A549 (cell line): Measurements from ENCODE around the gene EIF4G3. TPM values are rescaled to one million over a fixed set of nuclear protein-coding genes. Genes with fewer than 3 reads are reported as not detected.

Source experiments
- ATAC-seq, 2 experiments: fragments of 200-7000 bp in 1 of 2; fragments of >200 bp in 1 of 2; cut with Nextera tagmentation in 1 of 2; cut with Tn5 transposase in 1 of 2; 3 replicates each; pipeline versions ENCODE4 v1.8.0 to v1.9.1; 2018 to 2020; ENCODE audit warnings: mild to moderate bottlenecking in 1 of 2, moderate library complexity in 1 of 2
- CTCF ChIA-PET: fragments of 300-600 bp; sonication (Branson Sonifier 250); formaldehyde crosslinking; extraction: SDS; loops from one replicate; lab custom pipeline; 2021; ENCODE audit warnings: antibody characterized with exemption, inconsistent platforms; lab: Yijun Ruan, JAX
- POLR2A ChIA-PET: fragments of 350-600 bp; formaldehyde crosslinking; extraction: SDS; loops from one replicate; lab custom pipeline; 2021; ENCODE audit warnings: antibody characterized with exemption, inconsistent platforms; lab: Yijun Ruan, JAX
- DNase-seq, 2 experiments: peaks; one replicate each; pipeline versions ENCODE4 v3.0.0 to v3.0.0-alpha.2; 2011 to 2016; ENCODE audit warnings: low read depth in 1 of 2, low spot score in 1 of 2
- FAIRE-seq: peaks from 2 replicates; lab custom pipeline; 2011; peaks lifted over from hg19 to GRCh38; lab: Jason Lieb, UNC
- H3K27ac ChIP-seq, 2 experiments: fragments of >200 bp; sonication (Bioruptor Twin); formaldehyde crosslinking; 3 replicates each; pipeline ENCODE4 v1.5.1; 2016 to 2017
- H3K4me1 ChIP-seq: fragments of >200 bp; sonication (Bioruptor Twin); formaldehyde crosslinking; 3 replicates; pipeline ENCODE4 v1.6.1; 2016
- H3K4me2 ChIP-seq: fragments of >200 bp; sonication (Bioruptor Twin); formaldehyde crosslinking; 3 replicates; pipeline ENCODE4 v1.6.1; 2016
- H3K4me3 ChIP-seq: fragments of >200 bp; sonication (Bioruptor Twin); formaldehyde crosslinking; 3 replicates; pipeline ENCODE4 v1.5.1; 2016
- H3K9me3 ChIP-seq: fragments of >200 bp; sonication (Bioruptor Twin); formaldehyde crosslinking; 3 replicates; pipeline ENCODE4 v1.6.1; 2016
- BHLHE40 ChIP-seq: IDR thresholded peaks from 2 replicates; pipeline ENCODE4 v1.6.1; 2012; ENCODE audit warnings: low read depth, low read length, inconsistent platforms
- CBX8 ChIP-seq: fragments of 200-600 bp; sonication (generic); IDR thresholded peaks from 2 replicates; pipeline ENCODE4 v1.6.1; 2016
- CEBPB ChIP-seq, 2 experiments: fragments of >200 bp in 1 of 2; sonication (Bioruptor Twin) in 1 of 2; formaldehyde crosslinking in 1 of 2; IDR thresholded peaks; 2 replicates each; pipeline ENCODE4 v1.6.1; 2012 to 2016
- CHD2 ChIP-seq: fragments of 150-350 bp; IDR thresholded peaks from 2 replicates; pipeline ENCODE4 v1.6.1; 2014; ENCODE audit warnings: low read length; ENCODE audit not compliant: partially characterized antibody
- EP300 ChIP-seq, 2 experiments: fragments of >200 bp; sonication (Bioruptor Twin); formaldehyde crosslinking; IDR thresholded peaks; 2 replicates in 1 of 2; 3 replicates in 1 of 2; pipeline ENCODE4 v1.6.1; 2016 to 2017
- FOSB ChIP-seq: fragments of 250-450 bp; sonication (Bioruptor Pico); IDR thresholded peaks from 2 replicates; pipeline ENCODE4 v1.5.0; 2020; ENCODE audit warnings: mild to moderate bottlenecking, moderate library complexity
- FOXS1 ChIP-seq: fragments of 250-450 bp; sonication (Bioruptor Pico); IDR thresholded peaks from 2 replicates; pipeline ENCODE4 v1.5.0; 2020; ENCODE audit warnings: mild to moderate bottlenecking, moderate library complexity
- GATA3 ChIP-seq: IDR thresholded peaks from 2 replicates; pipeline ENCODE4 v1.6.1; 2012; ENCODE audit warnings: borderline replicate concordance
- HEYL ChIP-seq: fragments of 250-450 bp; sonication (Bioruptor Pico); IDR thresholded peaks from 2 replicates; pipeline ENCODE4 v1.8.0; 2021; ENCODE audit warnings: mild to moderate bottlenecking, moderate library complexity
- HOXA7 ChIP-seq: fragments of 250-450 bp; sonication (Bioruptor Pico); IDR thresholded peaks from 2 replicates; pipeline ENCODE4 v1.5.0; 2020; ENCODE audit warnings: mild to moderate bottlenecking, moderate library complexity
- HOXB5 ChIP-seq: fragments of 250-450 bp; sonication (Bioruptor Pico); IDR thresholded peaks from 2 replicates; pipeline ENCODE4 v1.5.0; 2020; ENCODE audit warnings: mild to moderate bottlenecking, moderate library complexity
- JUN ChIP-seq, 2 experiments: fragments of >200 bp; sonication (Bioruptor Twin); formaldehyde crosslinking; IDR thresholded peaks; 2 replicates in 1 of 2; 3 replicates in 1 of 2; pipeline ENCODE4 v1.6.1; 2016 to 2017
- MAFK ChIP-seq: fragments of 450-650 bp; IDR thresholded peaks from 2 replicates; pipeline ENCODE4 v1.6.1; 2014; ENCODE audit not compliant: partially characterized antibody
- MAZ ChIP-seq: fragments of 150-350 bp; IDR thresholded peaks from 2 replicates; pipeline ENCODE4 v1.6.1; 2014; ENCODE audit warnings: antibody characterized with exemption, low read depth, low read length, borderline replicate concordance
- NFE2L2 ChIP-seq: fragments of 150-350 bp; conservative IDR thresholded peaks from 2 replicates; pipeline ENCODE4 v1.6.1; 2014; ENCODE audit warnings: low read length
- NPAS2 ChIP-seq: fragments of 250-450 bp; sonication (Bioruptor Pico); IDR thresholded peaks from 2 replicates; pipeline ENCODE4 v1.8.0; 2022; ENCODE audit warnings: mild to moderate bottlenecking, moderate library complexity, borderline replicate concordance
- NR3C1 ChIP-seq: fragments of >200 bp; sonication (Bioruptor Twin); formaldehyde crosslinking; IDR thresholded peaks from 3 replicates; pipeline ENCODE4 v1.6.1; 2017
- POLR2AphosphoS2 ChIP-seq: conservative IDR thresholded peaks from 2 replicates; pipeline ENCODE4 v1.6.1; 2012; ENCODE audit warnings: low read length, improper control_type of control experiment, inconsistent platforms
- RNF2 ChIP-seq: fragments of 200-600 bp; sonication (generic); IDR thresholded peaks from 2 replicates; pipeline ENCODE4 v1.6.1; 2016; ENCODE audit warnings: low read depth, mild to moderate bottlenecking, antibody characterized with exemption, moderate library complexity, borderline replicate concordance
- TP53 ChIP-seq: fragments of 250-450 bp; sonication (Bioruptor Pico); IDR thresholded peaks from 2 replicates; pipeline ENCODE4 v1.5.0; 2021; ENCODE audit warnings: mild to moderate bottlenecking, moderate library complexity
- ZNF302 ChIP-seq: fragments of 250-450 bp; sonication (Bioruptor Pico); IDR thresholded peaks from 2 replicates; pipeline ENCODE4 v1.9.0; 2021; ENCODE audit warnings: inconsistent platforms, mild to moderate bottlenecking, moderate library complexity
- WGBS: methylation state at CpG from one replicate; pipeline ENCODE4 v1.1.6; 2017; ENCODE audit errors: missing lambda C conversion rate; 5-methylcytosine and 5-hydroxymethylcytosine counted together
- polyA plus RNA-seq, 4 experiments: library from polyadenylated mRNA; depleted of rRNA in 3 of 4; stranded (reverse); fragments of >200 nt; fragmentation: RNase III in 1 of 4; extraction: RNeasy Plus Mini Kit Qiagen cat#74134 plus additional on column Dnase treatment in 1 of 4; gene quantifications; 2 replicates in 3 of 4; 3 replicates in 1 of 4; pipeline ENCODE4 v1.2.3, GENCODE V29; 2011 to 2017
- TF ChIP-seq, protein P1 (sequence below): fragments of 450-650 bp; IDR thresholded peaks from 2 replicates; pipeline ENCODE4 v1.6.1; 2014; ENCODE audit warnings: antibody characterized with exemption
- TF ChIP-seq, protein P2 (sequence below): IDR thresholded peaks from 2 replicates; pipeline ENCODE4 v1.6.1; 2012
- TF ChIP-seq, protein P3 (sequence below): fragments of >200 bp; sonication (Bioruptor Twin); formaldehyde crosslinking; IDR thresholded peaks from 3 replicates; pipeline ENCODE4 v1.6.1; 2016
- TF ChIP-seq, protein P4 (sequence below): fragments of 250-450 bp; sonication (Bioruptor Pico); IDR thresholded peaks from 2 replicates; pipeline ENCODE4 v1.5.0; 2020; ENCODE audit warnings: low read depth, mild to moderate bottlenecking, moderate library complexity
- TF ChIP-seq, protein P5 (sequence below): fragments of >200 bp; sonication (Bioruptor Twin); formaldehyde crosslinking; IDR thresholded peaks from 3 replicates; pipeline ENCODE4 v1.5.1; 2016

EIF4G3 gene
- polyA plus RNA-seq, 2 of the 4 experiments (the other 2 are of a cell fraction): 25.0 to 51.3 TPM

DNA sequence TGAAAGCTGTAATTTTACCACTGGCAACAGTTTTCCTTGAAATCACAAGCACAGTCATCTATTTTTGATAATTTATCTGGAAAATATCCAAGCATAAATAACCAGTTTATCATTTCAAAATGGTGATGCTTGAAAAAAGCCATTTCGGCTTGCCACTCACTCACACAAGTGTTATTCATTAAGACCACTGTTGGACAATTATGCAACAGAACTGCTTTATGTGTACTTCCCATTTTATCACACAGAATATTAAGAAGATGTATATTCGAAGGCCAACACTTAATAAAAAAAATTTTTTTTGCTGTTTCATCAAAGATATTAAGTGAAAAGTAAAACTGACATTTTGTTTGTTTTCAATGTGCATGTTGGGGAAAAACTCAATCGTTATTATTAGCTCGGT lies 62.3 kb downstream of the EIF4G3 start:
- 92% methylated on average over 4 of the region's 4 CpGs for WGBS
- TF ChIP-seq, protein P1, sequence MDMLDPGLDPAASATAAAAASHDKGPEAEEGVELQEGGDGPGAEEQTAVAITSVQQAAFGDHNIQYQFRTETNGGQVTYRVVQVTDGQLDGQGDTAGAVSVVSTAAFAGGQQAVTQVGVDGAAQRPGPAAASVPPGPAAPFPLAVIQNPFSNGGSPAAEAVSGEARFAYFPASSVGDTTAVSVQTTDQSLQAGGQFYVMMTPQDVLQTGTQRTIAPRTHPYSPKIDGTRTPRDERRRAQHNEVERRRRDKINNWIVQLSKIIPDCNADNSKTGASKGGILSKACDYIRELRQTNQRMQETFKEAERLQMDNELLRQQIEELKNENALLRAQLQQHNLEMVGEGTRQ: no peak
- TF ChIP-seq NFE2L2 (no peak), FOSB (no peak), TP53 (CRISPR knock-in tag) (no peak), HOXB5 (CRISPR knock-in tag) (no peak), GATA3 (no peak), EP300 (IDR thresholded peaks at IDR 0.05) (no peak), HEYL (no peak), CEBPB (IDR thresholded peaks at IDR 0.05) (no peak), RNF2 (no peak)
- TF ChIP-seq, protein P2, sequence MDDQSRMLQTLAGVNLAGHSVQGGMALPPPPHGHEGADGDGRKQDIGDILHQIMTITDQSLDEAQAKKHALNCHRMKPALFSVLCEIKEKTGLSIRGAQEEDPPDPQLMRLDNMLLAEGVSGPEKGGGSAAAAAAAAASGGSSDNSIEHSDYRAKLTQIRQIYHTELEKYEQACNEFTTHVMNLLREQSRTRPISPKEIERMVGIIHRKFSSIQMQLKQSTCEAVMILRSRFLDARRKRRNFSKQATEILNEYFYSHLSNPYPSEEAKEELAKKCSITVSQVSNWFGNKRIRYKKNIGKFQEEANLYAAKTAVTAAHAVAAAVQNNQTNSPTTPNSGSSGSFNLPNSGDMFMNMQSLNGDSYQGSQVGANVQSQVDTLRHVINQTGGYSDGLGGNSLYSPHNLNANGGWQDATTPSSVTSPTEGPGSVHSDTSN: no peak
- TF ChIP-seq, protein P3, sequence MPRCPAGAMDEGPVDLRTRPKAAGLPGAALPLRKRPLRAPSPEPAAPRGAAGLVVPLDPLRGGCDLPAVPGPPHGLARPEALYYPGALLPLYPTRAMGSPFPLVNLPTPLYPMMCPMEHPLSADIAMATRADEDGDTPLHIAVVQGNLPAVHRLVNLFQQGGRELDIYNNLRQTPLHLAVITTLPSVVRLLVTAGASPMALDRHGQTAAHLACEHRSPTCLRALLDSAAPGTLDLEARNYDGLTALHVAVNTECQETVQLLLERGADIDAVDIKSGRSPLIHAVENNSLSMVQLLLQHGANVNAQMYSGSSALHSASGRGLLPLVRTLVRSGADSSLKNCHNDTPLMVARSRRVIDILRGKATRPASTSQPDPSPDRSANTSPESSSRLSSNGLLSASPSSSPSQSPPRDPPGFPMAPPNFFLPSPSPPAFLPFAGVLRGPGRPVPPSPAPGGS: no peak
- Histone ChIP-seq H3K27ac (no peak overlapping the region), H3K4me2 (no peak overlapping the region), H3K9me3 (no peaks in the 10 kb centered on the region), H3K4me1 (peaks cover 23% of the 10 kb centered on the region), H3K4me3 (no peak overlapping the region)
- POLR2A ChIA-PET: no interaction called here
- no peak for ATAC-seq
- CTCF ChIA-PET: no interaction called here
- FAIRE-seq: no peak
- no peak for DNase-seq

DNA sequence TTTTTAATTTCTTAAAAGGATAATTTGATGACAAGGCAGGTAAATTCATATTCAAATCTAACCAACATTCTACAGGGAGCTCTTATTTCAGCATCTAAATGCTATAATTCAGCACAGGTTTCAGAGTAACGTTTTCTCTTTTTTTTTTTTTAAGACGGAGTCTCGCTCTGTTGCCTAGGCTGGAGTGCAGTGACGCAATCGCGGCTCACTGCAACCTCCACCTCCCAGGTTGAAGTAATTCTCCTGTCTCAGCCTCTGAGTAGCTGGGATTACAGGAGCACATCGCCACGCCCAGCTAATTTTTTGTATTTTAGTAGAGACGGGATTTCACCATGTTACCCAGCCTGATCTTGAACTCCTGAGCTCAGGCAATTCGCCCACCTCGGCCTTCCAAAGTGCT lies 66.5 kb downstream of the EIF4G3 start:
- DNase-seq: no peak
- ChIA-PET POLR2A (no interaction called here), CTCF (interaction anchor here (0.7 kb wide), 1 partner anchor 85 kb away, joined by 4 read pairs; no protein-coding TSS in a partner anchor)
- H3K27ac ChIP-seq: no peak overlapping the region
- no peak overlapping the region for H3K4me2 ChIP-seq
- no peaks in the 10 kb centered on the region for H3K9me3 ChIP-seq
- WGBS: 93% methylated on average over 11 of the region's 11 CpGs
- no peak for ATAC-seq
- no peak overlapping the region for H3K4me3 ChIP-seq
- TF ChIP-seq CEBPB (IDR thresholded peaks at IDR 0.05) (peak; percentile 12 to 43; a peak in 1 of 4 replicates), POLR2AphosphoS2 (no peak)
- FAIRE-seq: no peak
- H3K4me1 ChIP-seq: peaks cover 6% of the 10 kb centered on the region; the same call in 2 of the 3 replicates

DNA sequence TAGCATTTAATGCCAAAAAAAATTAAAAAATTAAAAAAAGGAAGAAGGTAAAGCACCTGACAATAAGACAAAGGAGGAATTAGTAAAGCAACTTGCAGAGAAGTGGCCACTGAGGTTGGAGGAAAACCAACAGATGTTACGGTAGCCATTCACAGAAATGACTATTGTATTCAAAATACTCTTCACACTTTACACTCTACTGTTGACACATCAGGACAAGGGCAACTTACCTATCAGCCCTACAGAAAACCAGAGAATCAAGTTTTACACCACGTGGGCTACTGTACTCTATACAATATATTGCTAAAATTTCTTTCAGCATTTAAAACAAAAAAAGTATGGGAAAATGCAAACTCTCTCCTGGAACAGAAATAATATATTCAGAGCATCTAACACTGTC lies 70.0 kb downstream of the EIF4G3 start:
- 89% methylated on average over 2 of the region's 2 CpGs for WGBS
- DNase-seq: no peak
- FAIRE-seq: no peak
- ChIA-PET POLR2A (no interaction called here), CTCF (no interaction called here)
- H3K4me2 ChIP-seq: no peak overlapping the region
- no peak overlapping the region for H3K27ac ChIP-seq
- no peak for TF ChIP-seq ZNF302
- no peaks in the 10 kb centered on the region for H3K4me1 ChIP-seq
- ATAC-seq: no peak
- no peak overlapping the region for H3K4me3 ChIP-seq
- no peaks in the 10 kb centered on the region for H3K9me3 ChIP-seq

DNA sequence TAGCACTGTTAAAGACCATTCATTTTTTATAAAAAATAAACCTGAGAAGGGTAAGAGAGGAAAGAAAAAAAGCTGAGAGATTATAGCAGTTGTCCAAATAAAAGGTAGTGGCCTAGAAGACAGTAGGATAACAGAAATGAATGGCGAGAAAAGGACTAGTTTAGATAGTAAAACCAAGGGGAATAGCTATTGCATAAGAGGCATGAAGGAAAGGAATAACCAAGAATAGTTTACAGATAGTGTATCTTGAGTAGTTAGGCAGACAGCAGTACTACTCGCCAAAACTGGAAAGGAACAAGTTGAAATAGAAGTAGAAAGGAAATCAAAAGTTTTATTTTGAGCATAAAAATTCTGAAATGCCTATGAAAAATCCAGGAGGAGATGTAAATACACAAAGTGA lies 70.5 kb downstream of the EIF4G3 start:
- Histone ChIP-seq H3K4me1 (no peaks in the 10 kb centered on the region), H3K27ac (no peak overlapping the region), H3K4me2 (no peak overlapping the region), H3K9me3 (no peaks in the 10 kb centered on the region), H3K4me3 (no peak overlapping the region)
- DNase-seq (no peak), FAIRE-seq (no peak), ATAC-seq (no peak)
- POLR2A ChIA-PET: no interaction called here
- 88% methylated on average over 2 of the region's 2 CpGs for WGBS
- CTCF ChIA-PET: interaction anchor here (0.6 kb wide), 1 partner anchor 25 kb away, joined by 3 read pairs; no protein-coding TSS in a partner anchor
- no peak for TF ChIP-seq JUN (IDR thresholded peaks at IDR 0.05)
- TF ChIP-seq HOXA7: no peak
- TF ChIP-seq NPAS2 (CRISPR knock-in tag): no peak
- no peak for TF ChIP-seq CEBPB (IDR thresholded peaks at IDR 0.05)
- TF ChIP-seq FOXS1 (CRISPR knock-in tag): no peak
- TF ChIP-seq MAZ: no peak
- no peak for TF ChIP-seq HOXB5 (CRISPR knock-in tag)
- no peak for TF ChIP-seq MAFK
- no peak for TF ChIP-seq BHLHE40
- no peak for TF ChIP-seq POLR2AphosphoS2
- TF ChIP-seq, protein P4, sequence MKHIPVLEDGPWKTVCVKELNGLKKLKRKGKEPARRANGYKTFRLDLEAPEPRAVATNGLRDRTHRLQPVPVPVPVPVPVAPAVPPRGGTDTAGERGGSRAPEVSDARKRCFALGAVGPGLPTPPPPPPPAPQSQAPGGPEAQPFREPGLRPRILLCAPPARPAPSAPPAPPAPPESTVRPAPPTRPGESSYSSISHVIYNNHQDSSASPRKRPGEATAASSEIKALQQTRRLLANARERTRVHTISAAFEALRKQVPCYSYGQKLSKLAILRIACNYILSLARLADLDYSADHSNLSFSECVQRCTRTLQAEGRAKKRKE (CRISPR knock-in tag): no peak
- TF ChIP-seq, protein P3: no peak
- TF ChIP-seq NR3C1: no peak
- TF ChIP-seq CHD2: no peak
- TF ChIP-seq, protein P5, sequence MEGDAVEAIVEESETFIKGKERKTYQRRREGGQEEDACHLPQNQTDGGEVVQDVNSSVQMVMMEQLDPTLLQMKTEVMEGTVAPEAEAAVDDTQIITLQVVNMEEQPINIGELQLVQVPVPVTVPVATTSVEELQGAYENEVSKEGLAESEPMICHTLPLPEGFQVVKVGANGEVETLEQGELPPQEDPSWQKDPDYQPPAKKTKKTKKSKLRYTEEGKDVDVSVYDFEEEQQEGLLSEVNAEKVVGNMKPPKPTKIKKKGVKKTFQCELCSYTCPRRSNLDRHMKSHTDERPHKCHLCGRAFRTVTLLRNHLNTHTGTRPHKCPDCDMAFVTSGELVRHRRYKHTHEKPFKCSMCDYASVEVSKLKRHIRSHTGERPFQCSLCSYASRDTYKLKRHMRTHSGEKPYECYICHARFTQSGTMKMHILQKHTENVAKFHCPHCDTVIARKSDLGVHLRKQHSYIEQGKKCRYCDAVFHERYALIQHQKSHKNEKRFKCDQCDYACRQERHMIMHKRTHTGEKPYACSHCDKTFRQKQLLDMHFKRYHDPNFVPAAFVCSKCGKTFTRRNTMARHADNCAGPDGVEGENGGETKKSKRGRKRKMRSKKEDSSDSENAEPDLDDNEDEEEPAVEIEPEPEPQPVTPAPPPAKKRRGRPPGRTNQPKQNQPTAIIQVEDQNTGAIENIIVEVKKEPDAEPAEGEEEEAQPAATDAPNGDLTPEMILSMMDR: no peak
- no peak for TF ChIP-seq CBX8
